ENCODE measurements around the gene TOR3A. TPM values are rescaled to one million over a fixed set of nuclear protein-coding genes. Genes with fewer than 3 reads are reported as not detected.

The TOR3A gene
- total and polyA plus RNA-seq, 2 donors (not counting 1 experiment from before 2014, with no cell fraction given), result 49.9 to 65.6 TPM

- Histone ChIP-seq H3K9me3 (ENCODE audit: control extremely low read depth in 1 of 3, control insufficient read depth in 2 of 3, insufficient read depth in 1 of 3, low read length in 2 of 3) (no peaks in the 10 kb centered on the region), H3K27me3 (replicated peaks in 1 of 4; ENCODE audit: control extremely low read depth in 1 of 4, control insufficient read depth in 3 of 4, insufficient read depth in 4 of 4, low read length in 3 of 4) (no peaks in the 10 kb centered on the region), H2AFZ (ENCODE audit: insufficient read depth, low read depth, low read length, poor library complexity, severe bottlenecking) (no peak overlapping the region), H3K4me3 (ENCODE audit: control extremely low read depth in 1 of 5, extremely low read depth in 1 of 5, insufficient read depth in 1 of 5, low read depth in 2 of 5, low read length in 4 of 5) (no peak overlapping the region), H4K20me1 (ENCODE audit: control insufficient read depth, insufficient read depth, low read length, poor library complexity, severe bottlenecking) (no peaks in the 10 kb centered on the region), H3K4me2 (replicated peaks; ENCODE audit: low read depth, low read length, poor library complexity, severe bottlenecking) (no peak overlapping the region), H3K9ac (ENCODE audit: low read length) (no peak overlapping the region), H3K79me2 (ENCODE audit: control insufficient read depth, insufficient read depth, low read length) (peaks cover 4% of the 10 kb centered on the region), H3K27ac (ENCODE audit: low read length in 2 of 2) (no peak overlapping the region), H3K36me3 (replicated peaks in 1 of 2; ENCODE audit: control extremely low read depth in 1 of 2, control insufficient read depth in 1 of 2, extremely low read depth in 1 of 2, insufficient read depth in 2 of 2, low read length in 1 of 2) (peaks cover 1 to 4% of the 10 kb centered on the region in 2 experiments), H3K4me1 (ENCODE audit: control insufficient read depth in 2 of 2, insufficient read depth in 2 of 2, low read length in 2 of 2) (peaks cover 12 to 13% of the 10 kb centered on the region in 2 donors)
- Mint-ChIP-seq H3K9me3 (ENCODE audit: insufficient read depth) (no peaks in the 10 kb centered on the region), H3K4me1 (peaks cover 21% of the 10 kb centered on the region), H3K27me3 (no peaks in the 10 kb centered on the region), H3K4me3 (no peak overlapping the region), H3K27ac (no peak overlapping the region)
- ChIA-PET POLR2A (interaction anchor here (0.6 kb wide), 1 partner anchor 43 kb away, joined by 3 read pairs; no protein-coding TSS in a partner anchor), CTCF (interaction anchor here (1.2 to 1.9 kb wide), 4 partner anchors 10 to 49 kb away, joined by 3 to 4 read pairs (median 4); no protein-coding TSS in a partner anchor)
- no peak for ATAC-seq (ENCODE audit: low read depth)
- TF ChIP-seq EZH2 (IDR thresholded peaks at IDR 0.05; ENCODE audit: borderline replicate concordance, insufficient read depth, low read depth, low read length, poor library complexity, severe bottlenecking) (no peak), CTCF (IDR thresholded peaks at IDR 0.05) (no peak)
- no peak for DNase-seq
- intact Hi-C loops (cut with micrococcal nuclease), result loop anchor here (10.0 kb wide), 1 partner anchor 97 kb away; the partner anchor contains the start of gene ABL2
- WGBS (ENCODE audit: insufficient coverage), result 100% methylated on average over 1 of the region's 5 CpGs
Measured at GRCh38 chr1:179127163-179127895, 45.5 kb downstream of the TOR3A start.

- Histone ChIP-seq H4K20me1 (ENCODE audit: control insufficient read depth, insufficient read depth, low read length, poor library complexity, severe bottlenecking) (no peaks in the 10 kb centered on the region), H3K4me3 (ENCODE audit: control extremely low read depth in 1 of 5, extremely low read depth in 1 of 5, insufficient read depth in 1 of 5, low read depth in 2 of 5, low read length in 4 of 5) (no peak overlapping the region), H3K4me2 (replicated peaks; ENCODE audit: low read depth, low read length, poor library complexity, severe bottlenecking) (no peak overlapping the region), H2AFZ (ENCODE audit: insufficient read depth, low read depth, low read length, poor library complexity, severe bottlenecking) (no peak overlapping the region), H3K27me3 (replicated peaks in 1 of 4; ENCODE audit: control extremely low read depth in 1 of 4, control insufficient read depth in 3 of 4, insufficient read depth in 4 of 4, low read length in 3 of 4) (no peaks in the 10 kb centered on the region), H3K4me1 (ENCODE audit: control insufficient read depth in 2 of 2, insufficient read depth in 2 of 2, low read length in 2 of 2) (peaks cover 12 to 13% of the 10 kb centered on the region in 2 donors), H3K36me3 (replicated peaks in 1 of 2; ENCODE audit: control extremely low read depth in 1 of 2, control insufficient read depth in 1 of 2, extremely low read depth in 1 of 2, insufficient read depth in 2 of 2, low read length in 1 of 2) (peaks cover 1 to 4% of the 10 kb centered on the region in 2 experiments), H3K9me3 (ENCODE audit: control extremely low read depth in 1 of 3, control insufficient read depth in 2 of 3, insufficient read depth in 1 of 3, low read length in 2 of 3) (no peaks in the 10 kb centered on the region), H3K79me2 (ENCODE audit: control insufficient read depth, insufficient read depth, low read length) (peaks cover 4% of the 10 kb centered on the region), H3K9ac (ENCODE audit: low read length) (no peak overlapping the region), H3K27ac (ENCODE audit: low read length in 2 of 2) (no peak overlapping the region)
- TF ChIP-seq CTCF (IDR thresholded peaks at IDR 0.05) (no peak), EZH2 (IDR thresholded peaks at IDR 0.05; ENCODE audit: borderline replicate concordance, insufficient read depth, low read depth, low read length, poor library complexity, severe bottlenecking) (no peak)
- Mint-ChIP-seq H3K9me3 (ENCODE audit: insufficient read depth) (no peaks in the 10 kb centered on the region), H3K4me1 (peaks cover 21% of the 10 kb centered on the region), H3K4me3 (no peak overlapping the region), H3K27ac (no peak overlapping the region), H3K27me3 (no peaks in the 10 kb centered on the region)
- ChIA-PET POLR2A (interaction anchor here (0.6 kb wide), 1 partner anchor 765 kb away, joined by 4 read pairs; no protein-coding TSS in a partner anchor), CTCF (interaction anchor here (0.6 to 1.9 kb wide), 4 partner anchors 8 to 48 kb away, joined by 3 to 6 read pairs (median 4); no protein-coding TSS in a partner anchor)
- intact Hi-C loops (cut with micrococcal nuclease), result loop anchor here (2.0 to 10.0 kb wide), 2 partner anchors 96 to 164 kb away; partner anchors contain the start of genes ABL2 and SOAT1
- ATAC-seq (ENCODE audit: low read depth), result no peak
- WGBS (ENCODE audit: insufficient coverage), result no CpG with 5 or more reads among the region's 4 CpGs
- DNase-seq, result no peak
Measured at GRCh38 chr1:179128520-179128919, 46.6 kb downstream of the TOR3A start.

All from B cell (primary cell).